K562 (cell line): ENCODE results near the gene TMEM72. TPM values are rescaled to one million over a fixed set of nuclear protein-coding genes. Genes with fewer than 3 reads are reported as not detected.

ENCODE experiments used
- ATAC-seq: fragments of 200-7000 bp; cut with Tn5 transposase; 3 replicates; pipeline ENCODE4 v1.9.1; 2020; ENCODE audit warnings: moderate library complexity
- BruUV-seq: library from RNA; stranded (reverse); fragments of 400-500 nt; replicated peaks from 2 replicates; lab custom pipeline; 2021; lab: Mats Ljungman, UMichigan
- CTCF ChIA-PET: fragments of 300-600 bp; formaldehyde crosslinking; extraction: SDS; loops from one replicate; lab custom pipeline; 2021; ENCODE audit warnings: low intra/inter-chr PET ratio; lab: Yijun Ruan, JAX
- POLR2A ChIA-PET: fragments of 300-600, 350-650 bp; sonication (Branson Sonifier 250); formaldehyde crosslinking; extraction: SDS; loops from one replicate; lab custom pipeline; 2021; ENCODE audit warnings: antibody characterized with exemption, inconsistent platforms; lab: Yijun Ruan, JAX
- DNase-seq, 4 experiments: peaks; one replicate each; pipeline versions ENCODE4 v3.0.0 to v3.0.0-alpha.2; 2011 to 2018; ENCODE audit warnings: low spot score in 3 of 4, mixed read lengths in 3 of 4; ENCODE audit errors: extremely low read depth in 1 of 4
- FAIRE-seq: peaks from 2 replicates; lab custom pipeline; 2011; peaks lifted over from hg19 to GRCh38; lab: Jason Lieb, UNC
- H2AFZ ChIP-seq: 2 replicates; pipeline ENCODE4 v1.6.0; 2011; ENCODE audit warnings: low read depth, low read length, control low read depth, inconsistent platforms
- H3K27ac ChIP-seq: fragments of 200-600 bp; 3 replicates; pipeline ENCODE4 v1.8.0; 2011; ENCODE audit warnings: low read depth, mild to moderate bottlenecking, control low read depth, inconsistent platforms, low read length, moderate library complexity, mixed read lengths; ENCODE audit errors: extremely low read depth
- H3K27me3 ChIP-seq, 2 experiments: fragments of 300-600 bp in 1 of 2; 2 replicates in 1 of 2; 3 replicates in 1 of 2; pipeline versions ENCODE4 v1.6.0 to v1.8.0; 2011; ENCODE audit warnings: inconsistent platforms in 2 of 2, low read length in 2 of 2, mild to moderate bottlenecking in 1 of 2, mixed read lengths in 1 of 2, moderate library complexity in 1 of 2; ENCODE audit not compliant: control insufficient read depth in 2 of 2, insufficient read depth in 2 of 2
- H3K36me3 ChIP-seq: fragments of 300-600 bp; 3 replicates; pipeline ENCODE4 v1.8.0; 2011; ENCODE audit warnings: mild to moderate bottlenecking, low read length, inconsistent platforms; ENCODE audit not compliant: control insufficient read depth, insufficient read depth
- H3K4me1 ChIP-seq, 2 experiments: fragments of 200-600 bp in 1 of 2; replicated peaks in 1 of 2; 2 replicates in 1 of 2; 3 replicates in 1 of 2; pipeline versions ENCODE4 v1.5.1 to v1.8.0; 2011; ENCODE audit warnings: inconsistent platforms in 2 of 2, low read length in 2 of 2, mild to moderate bottlenecking in 1 of 2, mixed read lengths in 1 of 2, moderate library complexity in 1 of 2; ENCODE audit not compliant: control insufficient read depth in 2 of 2, insufficient read depth in 2 of 2
- H3K4me2 ChIP-seq: 2 replicates; pipeline ENCODE4 v1.6.1; 2011; ENCODE audit warnings: low read length, control low read depth, inconsistent platforms, mixed read lengths; ENCODE audit not compliant: insufficient read depth
- H3K4me3 ChIP-seq: fragments of 200-600 bp; sonication (generic), shearing (Covaris generic); 2 replicates; pipeline ENCODE4 v1.5.1; 2016; ENCODE audit warnings: control low read depth, inconsistent platforms
- H3K79me2 ChIP-seq: fragments of 200-600 bp; 3 replicates; pipeline ENCODE4 v1.8.0; 2011; ENCODE audit warnings: low read length, inconsistent platforms; ENCODE audit not compliant: control insufficient read depth, insufficient read depth
- H3K9ac ChIP-seq, 2 experiments: 2 replicates each; pipeline versions ENCODE4 v1.6.0 to v1.6.1; 2011; ENCODE audit warnings: low read depth in 2 of 2, low read length in 2 of 2, control low read depth in 1 of 2, inconsistent platforms in 1 of 2, mild to moderate bottlenecking in 1 of 2, mixed read lengths in 1 of 2; ENCODE audit not compliant: insufficient read depth in 1 of 2
- H3K9me1 ChIP-seq: one replicate; pipeline ENCODE4 v1.6.0; 2011; ENCODE audit warnings: inconsistent platforms, mild to moderate bottlenecking, low read length, moderate library complexity; ENCODE audit not compliant: control insufficient read depth, insufficient read depth
- H3K9me3 ChIP-seq: replicated peaks from 2 replicates; pipeline ENCODE4 v1.5.1; 2011; ENCODE audit warnings: low read depth, low read length, inconsistent platforms; ENCODE audit not compliant: control insufficient read depth, insufficient read depth
- H4K20me1 ChIP-seq: replicated peaks from 2 replicates; pipeline ENCODE4 v1.6.1; 2011; ENCODE audit warnings: low read length, inconsistent platforms, mixed read lengths; ENCODE audit not compliant: control insufficient read depth, insufficient read depth
- BMI1 ChIP-seq: fragments of 150-350 bp; IDR thresholded peaks from 2 replicates; pipeline ENCODE4 v1.6.1; 2014; ENCODE audit warnings: low read length
- CCNT2 ChIP-seq: IDR thresholded peaks from 2 replicates; pipeline ENCODE4 v1.6.1; 2011; ENCODE audit warnings: borderline replicate concordance, low read depth, mild to moderate bottlenecking, moderate library complexity, mixed read lengths, low read length; ENCODE audit not compliant: insufficient read length; ENCODE audit errors: extremely low read depth
- GATAD2B ChIP-seq: fragments of 450-650 bp; IDR thresholded peaks from 2 replicates; pipeline ENCODE4 v1.6.1; 2017; ENCODE audit warnings: mild to moderate bottlenecking, borderline replicate concordance
- HMG20B ChIP-seq: fragments of 250-450 bp; sonication (Bioruptor Pico); IDR thresholded peaks from 2 replicates; pipeline ENCODE4 v1.5.0; 2021; ENCODE audit warnings: mild to moderate bottlenecking
- MCM7 ChIP-seq, 2 experiments: fragments of 450-650 bp; IDR thresholded peaks; 2 replicates each; pipeline ENCODE4 v1.6.1; 2016 to 2018
- PHB ChIP-seq: fragments of 250-450 bp; sonication (Bioruptor Pico); IDR thresholded peaks from 2 replicates; pipeline ENCODE4 v1.5.0; 2021
- PPARD ChIP-seq: fragments of 250-450 bp; sonication (Bioruptor Pico); IDR thresholded peaks from 2 replicates; pipeline ENCODE4 v1.8.0; 2022; ENCODE audit warnings: inconsistent platforms, mild to moderate bottlenecking, moderate library complexity
- RBM25 ChIP-seq: fragments of 200-400 bp; formaldehyde crosslinking; IDR thresholded peaks from 2 replicates; pipeline ENCODE4 v1.6.1; 2018; ENCODE audit warnings: low read length, low read depth, moderate library complexity; ENCODE audit not compliant: severe bottlenecking
- TSC22D4 ChIP-seq: fragments of 450-650 bp; IDR thresholded peaks from 2 replicates; pipeline ENCODE4 v1.6.1; 2016; ENCODE audit warnings: missing genetic modification characterization, missing biosample characterization, control low read depth
- ZNF263 ChIP-seq: sonication (generic); formaldehyde crosslinking; IDR thresholded peaks from 2 replicates; pipeline ENCODE4 v1.8.0; 2022; ENCODE audit warnings: mild to moderate bottlenecking, missing genetic modification reagents, borderline replicate concordance
- ZNF347 ChIP-seq: fragments of 450-650 bp; formaldehyde crosslinking; IDR thresholded peaks from 2 replicates; pipeline ENCODE4 v1.4.0; 2020; ENCODE audit warnings: low read depth, mild to moderate bottlenecking, moderate library complexity
- ZNF408 ChIP-seq: fragments of 250-450 bp; sonication (Bioruptor Pico); IDR thresholded peaks from 2 replicates; pipeline ENCODE4 v1.4.0; 2020; ENCODE audit warnings: low read depth, mild to moderate bottlenecking, moderate library complexity
- WGBS: fragments of 100-300 bp; shearing (Covaris generic); methylation state at CpG from one replicate; pipeline ENCODE4 v1.1.6; 2016; ENCODE audit warnings: low coverage, mixed read lengths; ENCODE audit not compliant: insufficient coverage; ENCODE audit errors: missing lambda C conversion rate; 5-methylcytosine and 5-hydroxymethylcytosine counted together
- in situ Hi-C: fragments of 300-500 bp; cut with MboI; formaldehyde crosslinking; loops from 4 replicates; pipeline ENCODE4 v1.15.0; 2018; ENCODE audit warnings: inconsistent platforms, mixed read lengths
- intact Hi-C: fragments of 100-400 bp; cut with micrococcal nuclease; formaldehyde crosslinking; loops from 2 replicates; pipeline ENCODE4 v1.14.2; 2022
- polyA plus RNA-seq, 8 experiments: library from polyadenylated mRNA; depleted of rRNA in 4 of 8; stranded (reverse) in 5 of 8; unstranded in 3 of 8; fragments of >200 nt; fragmentation: Nextera tagmentation in 2 of 8; fragmentation: Illumina TruSeq in 1 of 8; extraction: Ambion mirVana in 2 of 8; extraction: Trizol in 1 of 8; gene quantifications; 2 replicates each; pipeline versions ENCODE4 v1.2.1 to v1.2.3, GENCODE V29; 2011 to 2014; ENCODE audit warnings: inconsistent platforms in 1 of 8, missing spikeins in 1 of 8
- total RNA-seq, 7 experiments: library from RNA; depleted of rRNA in 6 of 7; stranded (reverse); fragments of >200 nt in 6 of 7; fragmentation: Illumina TruSeq in 2 of 7; extraction: Trizol in 2 of 7; gene quantifications; 2 replicates each; pipeline versions ENCODE4 v1.2.1 to v1.2.3, GENCODE V29; 2011 to 2021; ENCODE audit warnings: low replicate concordance in 1 of 7
- TF ChIP-seq, protein P1 (sequence below): fragments of 450-650 bp; formaldehyde crosslinking; IDR thresholded peaks from 2 replicates; pipeline ENCODE4 v1.4.0; 2020; ENCODE audit warnings: mild to moderate bottlenecking, mixed read lengths
- TF ChIP-seq, protein P2 (sequence below): sonication (generic); formaldehyde crosslinking; IDR thresholded peaks from 2 replicates; pipeline ENCODE4 v1.9.0; 2022; ENCODE audit warnings: mild to moderate bottlenecking, missing genetic modification reagents
- TF ChIP-seq, protein P3 (sequence below): IDR thresholded peaks from 3 replicates; pipeline ENCODE4 v1.6.1; 2011; ENCODE audit warnings: borderline replicate concordance, mild to moderate bottlenecking, moderate library complexity; ENCODE audit not compliant: insufficient read length; ENCODE audit errors: extremely low read depth

The TMEM72 gene
- total and polyA plus RNA-seq, 9 of the 15 experiments (the other 6 are each of a cell fraction or from before 2014, with no cell fraction given) = not detected

DNA sequence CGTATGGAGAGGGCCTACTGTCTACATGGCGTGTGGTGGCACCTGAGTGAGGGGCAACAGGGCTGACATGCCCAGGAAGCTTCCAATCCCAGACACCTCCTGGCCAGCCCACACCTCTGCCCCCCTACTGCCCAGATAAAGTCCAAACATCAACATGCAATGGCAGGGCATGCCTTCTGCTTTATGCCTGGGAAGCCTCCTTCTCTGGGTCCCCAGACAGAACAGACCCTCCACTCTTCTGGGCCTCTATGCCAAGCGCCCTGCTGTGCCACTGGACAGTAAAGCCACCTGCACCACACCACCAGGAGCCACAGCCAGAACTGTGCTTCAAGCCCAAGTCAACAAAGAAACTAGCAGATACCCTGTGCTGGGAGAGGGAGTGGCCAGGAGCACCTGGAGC, 12.5 kb downstream of the TMEM72 start (continued):
- TF ChIP-seq MCM7 (IDR thresholded peaks at IDR 0.05) (no peak), ZNF263 (CRISPR knock-in tag) (no peak)
- TF ChIP-seq, protein P1, sequence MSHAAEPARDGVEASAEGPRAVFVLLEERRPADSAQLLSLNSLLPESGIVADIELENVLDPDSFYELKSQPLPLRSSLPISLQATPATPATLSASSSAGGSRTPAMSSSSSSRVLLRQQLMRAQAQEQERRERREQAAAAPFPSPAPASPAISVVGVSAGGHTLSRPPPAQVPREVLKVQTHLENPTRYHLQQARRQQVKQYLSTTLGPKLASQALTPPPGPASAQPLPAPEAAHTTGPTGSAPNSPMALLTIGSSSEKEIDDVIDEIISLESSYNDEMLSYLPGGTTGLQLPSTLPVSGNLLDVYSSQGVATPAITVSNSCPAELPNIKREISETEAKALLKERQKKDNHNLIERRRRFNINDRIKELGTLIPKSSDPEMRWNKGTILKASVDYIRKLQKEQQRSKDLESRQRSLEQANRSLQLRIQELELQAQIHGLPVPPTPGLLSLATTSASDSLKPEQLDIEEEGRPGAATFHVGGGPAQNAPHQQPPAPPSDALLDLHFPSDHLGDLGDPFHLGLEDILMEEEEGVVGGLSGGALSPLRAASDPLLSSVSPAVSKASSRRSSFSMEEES (CRISPR knock-in tag) = no peak

DNA sequence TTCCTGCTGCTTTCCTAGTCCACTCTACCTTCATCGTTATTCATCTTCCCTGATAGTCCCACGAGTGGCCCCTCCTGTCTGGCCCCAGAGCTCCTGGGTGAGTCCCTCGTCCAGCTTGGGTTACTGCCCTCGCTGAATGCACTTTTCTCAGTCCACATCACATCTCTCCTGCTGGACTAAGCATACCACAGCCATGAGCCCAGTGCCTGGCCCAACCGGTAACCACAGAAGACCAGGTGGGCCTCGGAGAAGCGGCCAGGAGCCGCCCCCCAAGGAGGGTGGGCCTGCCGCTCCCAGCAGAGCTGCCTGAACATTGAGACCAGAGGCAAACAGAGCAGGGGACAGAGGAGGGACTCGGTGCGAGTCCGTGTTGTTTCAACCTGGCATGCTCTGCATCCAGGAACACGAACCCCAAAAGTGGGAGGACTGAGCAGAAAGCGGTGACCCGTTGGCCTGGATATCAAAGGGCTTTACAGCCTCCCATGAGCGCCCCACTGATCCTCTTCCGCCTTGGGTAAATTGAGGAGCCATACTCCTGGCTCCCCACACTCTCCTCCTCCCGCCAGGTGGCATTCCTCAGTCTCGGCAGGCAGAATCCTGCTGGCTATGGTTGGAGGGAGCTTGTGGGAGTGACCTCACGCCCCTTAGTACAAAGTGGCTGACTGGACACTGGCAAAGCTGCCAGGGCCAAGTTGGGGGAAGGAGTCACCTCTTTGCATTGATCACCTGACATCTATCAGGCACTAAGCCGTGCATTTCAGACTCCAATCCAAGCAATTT, 13.3 kb downstream of the TMEM72 start:
- ATAC-seq = no peak
- Histone ChIP-seq H3K4me1 (peaks cover 0 to 5% of the 10 kb centered on the region in 2 experiments; a peak in 1 of 5 replicates), H3K4me3 (no peak overlapping the region), H2AFZ (no peak overlapping the region), H3K9ac (no peak overlapping the region), H3K4me2 (no peak overlapping the region), H3K36me3 (no peaks in the 10 kb centered on the region), H3K27ac (no peak overlapping the region), H4K20me1 (no peaks in the 10 kb centered on the region), H3K27me3 (peaks cover 0 to 52% of the 10 kb centered on the region in 2 experiments; a peak in 3 of 5 replicates), H3K9me3 (no peaks in the 10 kb centered on the region), H3K79me2 (no peaks in the 10 kb centered on the region), H3K9me1 (no peaks in the 10 kb centered on the region)
- 3% methylated on average over 21 of the region's 21 CpGs for WGBS
- ChIA-PET POLR2A (interaction anchor here (0.5 to 1.0 kb wide), 4 partner anchors 11 to 138 kb away, joined by 3 to 5 read pairs (median 4); no protein-coding TSS in a partner anchor), CTCF (interaction anchor here (1.1 kb wide), 1 partner anchor 62 kb away, joined by 3 read pairs; no protein-coding TSS in a partner anchor)
- no TSS peak for BruUV-seq
- DNase-seq = no peak
- FAIRE-seq = no peak
- intact Hi-C loops (loop anchor here (2.0 kb wide), 1 partner anchor 46 kb away; no protein-coding TSS in a partner anchor), in situ Hi-C loops (no loop called here)
- TF ChIP-seq HMG20B (no peak), ZNF408 (no peak), BMI1 (no peak), PHB (no peak), CCNT2 (no peak), GATAD2B (no peak), RBM25 (no peak), TSC22D4 (tag) (no peak), PPARD (CRISPR knock-in tag) (no peak), ZNF347 (CRISPR knock-in tag) (no peak)
- TF ChIP-seq, protein P2, sequence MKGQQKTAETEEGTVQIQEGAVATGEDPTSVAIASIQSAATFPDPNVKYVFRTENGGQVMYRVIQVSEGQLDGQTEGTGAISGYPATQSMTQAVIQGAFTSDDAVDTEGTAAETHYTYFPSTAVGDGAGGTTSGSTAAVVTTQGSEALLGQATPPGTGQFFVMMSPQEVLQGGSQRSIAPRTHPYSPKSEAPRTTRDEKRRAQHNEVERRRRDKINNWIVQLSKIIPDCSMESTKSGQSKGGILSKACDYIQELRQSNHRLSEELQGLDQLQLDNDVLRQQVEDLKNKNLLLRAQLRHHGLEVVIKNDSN = no peak
- TF ChIP-seq, protein P3, sequence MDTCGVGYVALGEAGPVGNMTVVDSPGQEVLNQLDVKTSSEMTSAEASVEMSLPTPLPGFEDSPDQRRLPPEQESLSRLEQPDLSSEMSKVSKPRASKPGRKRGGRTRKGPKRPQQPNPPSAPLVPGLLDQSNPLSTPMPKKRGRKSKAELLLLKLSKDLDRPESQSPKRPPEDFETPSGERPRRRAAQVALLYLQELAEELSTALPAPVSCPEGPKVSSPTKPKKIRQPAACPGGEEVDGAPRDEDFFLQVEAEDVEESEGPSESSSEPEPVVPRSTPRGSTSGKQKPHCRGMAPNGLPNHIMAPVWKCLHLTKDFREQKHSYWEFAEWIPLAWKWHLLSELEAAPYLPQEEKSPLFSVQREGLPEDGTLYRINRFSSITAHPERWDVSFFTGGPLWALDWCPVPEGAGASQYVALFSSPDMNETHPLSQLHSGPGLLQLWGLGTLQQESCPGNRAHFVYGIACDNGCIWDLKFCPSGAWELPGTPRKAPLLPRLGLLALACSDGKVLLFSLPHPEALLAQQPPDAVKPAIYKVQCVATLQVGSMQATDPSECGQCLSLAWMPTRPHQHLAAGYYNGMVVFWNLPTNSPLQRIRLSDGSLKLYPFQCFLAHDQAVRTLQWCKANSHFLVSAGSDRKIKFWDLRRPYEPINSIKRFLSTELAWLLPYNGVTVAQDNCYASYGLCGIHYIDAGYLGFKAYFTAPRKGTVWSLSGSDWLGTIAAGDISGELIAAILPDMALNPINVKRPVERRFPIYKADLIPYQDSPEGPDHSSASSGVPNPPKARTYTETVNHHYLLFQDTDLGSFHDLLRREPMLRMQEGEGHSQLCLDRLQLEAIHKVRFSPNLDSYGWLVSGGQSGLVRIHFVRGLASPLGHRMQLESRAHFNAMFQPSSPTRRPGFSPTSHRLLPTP = no peak
